HepG2 (cell line): ENCODE measurements around the gene CCND2. TPM values are rescaled to one million over a fixed set of nuclear protein-coding genes. Genes with fewer than 3 reads are reported as not detected.

Experiments used
- ATAC-seq: fragments of 200-7000 bp; cut with Tn5 transposase; 3 replicates; pipeline ENCODE4 v1.9.1; 2020; ENCODE audit warnings: mild to moderate bottlenecking, moderate library complexity
- BruUV-seq: library from RNA; stranded (reverse); fragments of 400-500 nt; replicated peaks from 2 replicates; lab custom pipeline; 2021; lab: Mats Ljungman, UMichigan
- CTCF ChIA-PET: fragments of 300-600 bp; formaldehyde crosslinking; extraction: SDS; loops from one replicate; lab custom pipeline; 2021; ENCODE audit warnings: low total read pairs, inconsistent platforms, low intra/inter-chr PET ratio; lab: Yijun Ruan, JAX
- POLR2A ChIA-PET: fragments of 350-600 bp; sonication (Branson Sonifier 250); formaldehyde crosslinking; loops from one replicate; lab custom pipeline; 2020; ENCODE audit warnings: antibody characterized with exemption, inconsistent platforms; lab: Yijun Ruan, JAX
- DNase-seq: peaks from one replicate; pipeline ENCODE4 v3.0.0-alpha.2; 2015; ENCODE audit warnings: low spot score
- FAIRE-seq: peaks from 3 replicates; lab custom pipeline; 2011; peaks lifted over from hg19 to GRCh38; lab: Jason Lieb, UNC
- H2AFZ ChIP-seq: one replicate; pipeline ENCODE4 v1.6.1; 2011; ENCODE audit warnings: low read length, inconsistent platforms
- H3K27ac ChIP-seq: fragments of 300-600 bp; 3 replicates; pipeline ENCODE4 v1.8.0; 2011; ENCODE audit warnings: mixed run types, mild to moderate bottlenecking, mixed read lengths, low read length, inconsistent platforms; ENCODE audit not compliant: insufficient read depth; ENCODE audit errors: extremely low read length
- H3K27me3 ChIP-seq, 2 experiments: fragments of 200-600 bp in 1 of 2; 2 replicates in 1 of 2; 3 replicates in 1 of 2; pipeline versions ENCODE4 v1.6.0 to v1.8.0; 2011; ENCODE audit warnings: low read length in 2 of 2, mild to moderate bottlenecking in 2 of 2, moderate library complexity in 2 of 2, inconsistent platforms in 1 of 2; ENCODE audit not compliant: insufficient read depth in 2 of 2, control insufficient read depth in 1 of 2
- H3K36me3 ChIP-seq, 2 experiments: fragments of 200-600 bp in 1 of 2; replicated peaks in 1 of 2; 2 replicates in 1 of 2; 3 replicates in 1 of 2; pipeline versions ENCODE4 v1.5.1 to v1.8.0; 2011; ENCODE audit warnings: low read length in 2 of 2, inconsistent platforms in 1 of 2; ENCODE audit not compliant: insufficient read depth in 2 of 2, control insufficient read depth in 1 of 2
- H3K4me1 ChIP-seq: 2 replicates; pipeline ENCODE4 v1.5.1; 2012; ENCODE audit warnings: low read length, inconsistent platforms; ENCODE audit not compliant: insufficient read depth
- H3K4me2 ChIP-seq: 2 replicates; pipeline ENCODE4 v1.6.0; 2011; ENCODE audit warnings: low read depth, low read length, inconsistent platforms
- H3K4me3 ChIP-seq, 3 experiments: fragments of 200-600 bp in 1 of 3; sonication (generic), shearing (Covaris generic) in 1 of 3; replicated peaks in 1 of 3; 2 replicates each; pipeline ENCODE4 v1.5.1; 2011 to 2016; ENCODE audit warnings: low read length in 3 of 3, inconsistent platforms in 2 of 3, low read depth in 2 of 3, mild to moderate bottlenecking in 2 of 3, control low read depth in 1 of 3, mixed read lengths in 1 of 3; ENCODE audit not compliant: insufficient read depth in 1 of 3
- H3K79me2 ChIP-seq: one replicate; pipeline ENCODE4 v1.6.1; 2011; ENCODE audit warnings: low read length, inconsistent platforms; ENCODE audit not compliant: insufficient read depth
- H3K9ac ChIP-seq: 2 replicates; pipeline ENCODE4 v1.6.0; 2011; ENCODE audit warnings: mild to moderate bottlenecking, low read depth, low read length, inconsistent platforms; ENCODE audit not compliant: insufficient read depth
- H3K9me3 ChIP-seq: 2 replicates; pipeline ENCODE4 v1.5.1; 2012; ENCODE audit warnings: mild to moderate bottlenecking, low read length
- H4K20me1 ChIP-seq: 2 replicates; pipeline ENCODE4 v1.6.0; 2011; ENCODE audit warnings: inconsistent platforms, mild to moderate bottlenecking, low read length, moderate library complexity; ENCODE audit not compliant: insufficient read depth
- CCAR2 ChIP-seq: fragments of 200-400 bp; formaldehyde crosslinking; optimal IDR thresholded peaks from 2 replicates; pipeline ENCODE3; 2018; ENCODE audit warnings: low read depth, mild to moderate bottlenecking, low read length, moderate library complexity
- CSRNP1 ChIP-seq: sonication (generic); formaldehyde crosslinking; IDR thresholded peaks from 2 replicates; pipeline ENCODE4 v1.8.1; 2023; ENCODE audit warnings: mild to moderate bottlenecking, missing genetic modification reagents
- HNF1B ChIP-seq: sonication (generic); formaldehyde crosslinking; IDR thresholded peaks from 2 replicates; pipeline ENCODE4 v1.5.1; 2020; ENCODE audit warnings: mild to moderate bottlenecking, moderate library complexity, missing genetic modification reagents
- HOXA3 ChIP-seq: sonication (generic); formaldehyde crosslinking; IDR thresholded peaks from 2 replicates; pipeline ENCODE4 v1.5.0; 2020; ENCODE audit warnings: missing genetic modification reagents
- KLF13 ChIP-seq: sonication (generic); formaldehyde crosslinking; IDR thresholded peaks from 2 replicates; pipeline ENCODE4 v1.4.0; 2020; ENCODE audit warnings: mild to moderate bottlenecking, missing genetic modification reagents
- MEF2D ChIP-seq: sonication (generic); formaldehyde crosslinking; IDR thresholded peaks from 2 replicates; pipeline ENCODE4 v1.5.1; 2020; ENCODE audit warnings: mild to moderate bottlenecking, missing genetic modification reagents
- RFX1 ChIP-seq: fragments of 450-650 bp; IDR thresholded peaks from 2 replicates; pipeline ENCODE4 v1.6.1; 2017
- SYNCRIP ChIP-seq: fragments of 200-400 bp; formaldehyde crosslinking; IDR thresholded peaks from 2 replicates; pipeline ENCODE4 v1.6.1; 2018; ENCODE audit warnings: mild to moderate bottlenecking, low read depth, low read length; ENCODE audit not compliant: insufficient read depth
- ZFP41 ChIP-seq: sonication (generic); formaldehyde crosslinking; IDR thresholded peaks from 2 replicates; pipeline ENCODE4 v1.4.0; 2020; ENCODE audit warnings: mild to moderate bottlenecking, missing genetic modification reagents, borderline replicate concordance
- ZNF225 ChIP-seq: sonication (generic); formaldehyde crosslinking; IDR thresholded peaks from 2 replicates; pipeline ENCODE4 v1.4.0; 2020; ENCODE audit warnings: mild to moderate bottlenecking, missing genetic modification reagents
- ZNF343 ChIP-seq: sonication (generic); formaldehyde crosslinking; IDR thresholded peaks from 2 replicates; pipeline ENCODE4 v1.4.0; 2020; ENCODE audit warnings: mild to moderate bottlenecking, missing genetic modification reagents
- ZNF552 ChIP-seq: sonication (generic); formaldehyde crosslinking; IDR thresholded peaks from 2 replicates; pipeline ENCODE4 v1.9.0; 2022; ENCODE audit warnings: missing genetic modification reagents, mild to moderate bottlenecking, borderline replicate concordance
- WGBS: methylation state at CpG from one replicate; pipeline ENCODE4 v1.1.6; 2017; ENCODE audit warnings: low lambda C conversion rate; 5-methylcytosine and 5-hydroxymethylcytosine counted together
- in situ Hi-C: cut with HindIII; loops from 2 replicates; pipeline ENCODE4 v1.10.0; 2017; ENCODE audit warnings: low pct_unique_long_range_greater_than_20kb; ENCODE audit not compliant: extremely low pct_ligation_motif_present
- intact Hi-C: fragments of 100-400 bp; cut with micrococcal nuclease; formaldehyde crosslinking; loops from one replicate; pipeline ENCODE4 v1.10.0; 2022; ENCODE audit not compliant: unreplicated experiment
- polyA plus RNA-seq, 8 experiments: library from polyadenylated mRNA; depleted of rRNA in 3 of 8; stranded (reverse) in 7 of 8; unstranded in 1 of 8; fragments of >200 nt; fragmentation: Illumina TruSeq in 4 of 8; extraction: Trizol in 4 of 8; gene quantifications; 2 replicates each; pipeline versions ENCODE4 v1.2.1 to v1.2.3, GENCODE V29; 2011 to 2016; ENCODE audit warnings: low read depth in 4 of 8, missing spikeins in 1 of 8, mixed read lengths in 1 of 8; ENCODE audit not compliant: insufficient read depth in 1 of 8
- total RNA-seq, 5 experiments: library from RNA; depleted of rRNA; stranded (reverse); fragments of >200 nt; fragmentation: Illumina TruSeq; extraction: Trizol; gene quantifications; 2 replicates each; pipeline ENCODE4 v1.2.3, GENCODE V29; 2016; ENCODE audit warnings: low read depth in 1 of 5

CCND2 gene
- total and polyA plus RNA-seq, 2 of the 13 experiments (the other 11 are each of a cell fraction or from before 2014, with no cell fraction given): 0.61 to 1.4 TPM

- 3% methylated on average over 2 of the region's 2 CpGs for WGBS
- Histone ChIP-seq H2AFZ (no peak overlapping the region), H3K27ac (no peak overlapping the region), H3K27me3 (peaks cover 9 to 24% of the 10 kb centered on the region in 2 experiments; a peak in 3 of 5 replicates), H4K20me1 (no peaks in the 10 kb centered on the region), H3K36me3 (no peaks in the 10 kb centered on the region), H3K4me2 (no peak overlapping the region), H3K79me2 (no peaks in the 10 kb centered on the region), H3K9me3 (no peaks in the 10 kb centered on the region), H3K9ac (no peak overlapping the region), H3K4me3 (no peak overlapping the region), H3K4me1 (no peaks in the 10 kb centered on the region)
- FAIRE-seq (no peak), ATAC-seq (no peak), DNase-seq (no peak)
- ChIA-PET POLR2A (no interaction called here), CTCF (no interaction called here)
- intact Hi-C loops: no loop called here
- in situ Hi-C loops: no loop called here
- no peak for TF ChIP-seq RFX1
- TF ChIP-seq HNF1B: no peak
- no peak for TF ChIP-seq SYNCRIP
- no peak for TF ChIP-seq CCAR2
- no peak for TF ChIP-seq CSRNP1 (CRISPR knock-in tag)
- TF ChIP-seq ZNF225 (CRISPR knock-in tag): no peak
- no peak for TF ChIP-seq ZNF343 (CRISPR knock-in tag)
- no peak for TF ChIP-seq ZFP41
- no peak for TF ChIP-seq MEF2D (CRISPR knock-in tag)
- no peak for TF ChIP-seq KLF13 (CRISPR knock-in tag)
- TF ChIP-seq ZNF552 (CRISPR knock-in tag): no peak
- no peak for TF ChIP-seq HOXA3
- no TSS peak for BruUV-seq
These were observed 17.3 kb upstream of the CCND2 start for GRCh38 chr12:4256043-4256826.
